Mesendoderm (in vitro differentiated cells): ENCODE results near the gene CARMIL1.

Source experiments
- DNase-seq: peaks from one replicate; pipeline ENCODE4 v3.0.0; 2013
- H2AK5ac ChIP-seq: 2 replicates; pipeline ENCODE4 v1.6.1; 2013; ENCODE audit warnings: low read length, inconsistent platforms
- H2BK120ac ChIP-seq: 2 replicates; pipeline ENCODE4 v1.6.1; 2013; ENCODE audit warnings: low read depth, mild to moderate bottlenecking, low read length, moderate library complexity, mixed read lengths
- H2BK15ac ChIP-seq: replicated peaks from 2 replicates; pipeline ENCODE4 v1.6.1; 2013; ENCODE audit warnings: low read depth, mild to moderate bottlenecking, moderate library complexity
- H2BK5ac ChIP-seq: 2 replicates; pipeline ENCODE4 v1.6.1; 2013; ENCODE audit warnings: low read length, inconsistent platforms
- H3K18ac ChIP-seq: 2 replicates; pipeline ENCODE4 v1.6.1; 2013; ENCODE audit warnings: mild to moderate bottlenecking, low read length, mixed read lengths
- H3K23ac ChIP-seq: one replicate; pipeline ENCODE4 v1.6.1; 2013; ENCODE audit warnings: low read length
- H3K27ac ChIP-seq: 2 replicates; pipeline ENCODE4 v1.5.1; 2013; ENCODE audit warnings: low read depth, mild to moderate bottlenecking, inconsistent platforms, low read length, moderate library complexity
- H3K27me3 ChIP-seq: 2 replicates; pipeline ENCODE4 v1.6.1; 2013; ENCODE audit warnings: low read length, control low read depth, mild to moderate bottlenecking, inconsistent platforms; ENCODE audit not compliant: insufficient read depth, poor library complexity
- H3K36me3 ChIP-seq: 2 replicates; pipeline ENCODE4 v1.6.1; 2013; ENCODE audit warnings: low read length, inconsistent platforms; ENCODE audit not compliant: control insufficient read depth, insufficient read depth
- H3K4ac ChIP-seq: one replicate; pipeline ENCODE4 v1.6.1; 2013; ENCODE audit warnings: low read depth, mild to moderate bottlenecking, low read length, moderate library complexity
- H3K4me1 ChIP-seq: 2 replicates; pipeline ENCODE4 v1.6.1; 2013; ENCODE audit warnings: low read depth, low read length, inconsistent platforms; ENCODE audit not compliant: control insufficient read depth
- H3K4me2 ChIP-seq: 2 replicates; pipeline ENCODE4 v1.6.1; 2013; ENCODE audit warnings: low read length
- H3K4me3 ChIP-seq: 2 replicates; pipeline ENCODE4 v1.5.1; 2013; ENCODE audit warnings: mild to moderate bottlenecking, low read length
- H3K56ac ChIP-seq: one replicate; pipeline ENCODE4 v1.6.1; 2013; ENCODE audit warnings: low read length
- H3K79me1 ChIP-seq: 2 replicates; pipeline ENCODE4 v1.6.1; 2013; ENCODE audit warnings: low read length, inconsistent platforms
- H3K79me2 ChIP-seq: 2 replicates; pipeline ENCODE4 v1.6.1; 2013; ENCODE audit warnings: mild to moderate bottlenecking, low read length; ENCODE audit not compliant: control insufficient read depth, insufficient read depth
- H3K9ac ChIP-seq: 2 replicates; pipeline ENCODE4 v1.6.1; 2013; ENCODE audit warnings: low read length, inconsistent platforms
- H4K5ac ChIP-seq: one replicate; pipeline ENCODE4 v1.6.1; 2013; ENCODE audit warnings: low read length
- H4K8ac ChIP-seq: one replicate; pipeline ENCODE4 v1.6.1; 2013; ENCODE audit warnings: low read depth, mild to moderate bottlenecking, control low read depth, low read length, moderate library complexity
- WGBS: extraction: QIAGEN DNeasy Blood & Tissue Kit; methylation state at CpG from one replicate; pipeline ENCODE4 v1.1.7; 2013; ENCODE audit warnings: low lambda C conversion rate, missing lambda C conversion rate; ENCODE audit not compliant: insufficient coverage; ENCODE audit errors: extremely low coverage; 5-methylcytosine and 5-hydroxymethylcytosine counted together

The CARMIL1 gene

GRCh38 chr6:25344827-25345226 lies 65.7 kb downstream of the CARMIL1 start:
- no peak overlapping the region for H4K8ac ChIP-seq
- H3K27me3 ChIP-seq, result no peaks in the 10 kb centered on the region
- peaks cover 5% of the 10 kb centered on the region for H3K4me1 ChIP-seq
- H3K18ac ChIP-seq, result no peak overlapping the region
- H4K5ac ChIP-seq, result no peak overlapping the region
- H3K56ac ChIP-seq, result no peak overlapping the region
- no peaks in the 10 kb centered on the region for H3K36me3 ChIP-seq
- H3K9ac ChIP-seq, result no peak overlapping the region
- H3K4ac ChIP-seq, result no peak overlapping the region
- DNase-seq, result no peak
- H3K79me2 ChIP-seq, result peaks cover 3% of the 10 kb centered on the region
- no peak overlapping the region for H3K23ac ChIP-seq
- H3K79me1 ChIP-seq, result peaks cover 11% of the 10 kb centered on the region
- H3K4me2 ChIP-seq, result no peak overlapping the region
- H2BK120ac ChIP-seq, result no peak overlapping the region
- H2AK5ac ChIP-seq, result no peak overlapping the region
- no peak overlapping the region for H3K27ac ChIP-seq
- no peak overlapping the region for H3K4me3 ChIP-seq
- H2BK5ac ChIP-seq, result no peak overlapping the region
- WGBS, result no CpG with 5 or more reads among the region's 5 CpGs
- no peak overlapping the region for H2BK15ac ChIP-seq

GRCh38 chr6:25346064-25346463 lies 66.9 kb downstream of the CARMIL1 start:
- H3K9ac ChIP-seq, result no peak overlapping the region
- H4K8ac ChIP-seq, result no peak overlapping the region
- peak; percentile 67 for DNase-seq
- H2AK5ac ChIP-seq, result no peak overlapping the region
- H3K4me1 ChIP-seq, result peaks cover 2% of the 10 kb centered on the region
- no peaks in the 10 kb centered on the region for H3K27me3 ChIP-seq
- WGBS, result no CpG with 5 or more reads among the region's 3 CpGs
- no peak overlapping the region for H4K5ac ChIP-seq
- H3K36me3 ChIP-seq, result no peaks in the 10 kb centered on the region
- H2BK120ac ChIP-seq, result no peak overlapping the region
- H3K4me2 ChIP-seq, result no peak overlapping the region
- H3K4ac ChIP-seq, result no peak overlapping the region
- no peak overlapping the region for H2BK5ac ChIP-seq
- no peak overlapping the region for H3K23ac ChIP-seq
- H3K79me1 ChIP-seq, result peaks cover 11% of the 10 kb centered on the region
- H3K79me2 ChIP-seq, result peaks cover 3% of the 10 kb centered on the region
- H3K56ac ChIP-seq, result no peak overlapping the region
- no peak overlapping the region for H3K4me3 ChIP-seq
- H3K27ac ChIP-seq, result no peak overlapping the region
- H3K18ac ChIP-seq, result no peak overlapping the region
- no peak overlapping the region for H2BK15ac ChIP-seq

GRCh38 chr6:25350573-25350972 lies 71.4 kb downstream of the CARMIL1 start:
- Histone ChIP-seq H3K4ac (no peak overlapping the region), H2BK120ac (no peak overlapping the region), H3K79me1 (peaks cover 3% of the 10 kb centered on the region), H2BK15ac (no peak overlapping the region), H3K18ac (no peak overlapping the region), H3K27ac (no peak overlapping the region), H3K4me1 (peaks cover 2% of the 10 kb centered on the region), H3K4me2 (no peak overlapping the region), H3K36me3 (no peaks in the 10 kb centered on the region), H3K27me3 (no peaks in the 10 kb centered on the region), H2BK5ac (no peak overlapping the region), H3K9ac (no peak overlapping the region), H2AK5ac (no peak overlapping the region), H3K79me2 (no peaks in the 10 kb centered on the region), H4K8ac (no peak overlapping the region), H3K23ac (no peak overlapping the region), H3K56ac (no peak overlapping the region), H3K4me3 (no peak overlapping the region), H4K5ac (no peak overlapping the region)
- no peak for DNase-seq

- Histone ChIP-seq H3K79me1 (peaks cover 3% of the 10 kb centered on the region), H4K8ac (no peak overlapping the region), H2BK15ac (no peak overlapping the region), H3K27me3 (no peaks in the 10 kb centered on the region), H3K27ac (no peak overlapping the region), H2BK5ac (no peak overlapping the region), H3K23ac (no peak overlapping the region), H2BK120ac (no peak overlapping the region), H3K4me3 (no peak overlapping the region), H3K56ac (no peak overlapping the region), H3K9ac (no peak overlapping the region), H3K18ac (no peak overlapping the region), H4K5ac (no peak overlapping the region), H3K79me2 (no peaks in the 10 kb centered on the region), H3K4me1 (no peaks in the 10 kb centered on the region), H3K36me3 (no peaks in the 10 kb centered on the region), H2AK5ac (no peak overlapping the region), H3K4ac (no peak overlapping the region), H3K4me2 (no peak overlapping the region)
- no peak for DNase-seq
- WGBS, result no CpG with 5 or more reads among the region's 6 CpGs
Measured at GRCh38 chr6:25351485-25351884, 72.3 kb downstream of the CARMIL1 start.

GRCh38 chr6:25352285-25352684 lies 73.1 kb downstream of the CARMIL1 start:
- no peak overlapping the region for H2BK15ac ChIP-seq
- no peak for DNase-seq
- H3K18ac ChIP-seq, result no peak overlapping the region
- no peak overlapping the region for H3K4me2 ChIP-seq
- no peak overlapping the region for H3K56ac ChIP-seq
- H3K27ac ChIP-seq, result no peak overlapping the region
- peaks cover 2% of the 10 kb centered on the region for H3K79me2 ChIP-seq
- no peak overlapping the region for H3K23ac ChIP-seq
- H2AK5ac ChIP-seq, result no peak overlapping the region
- peaks cover 3% of the 10 kb centered on the region for H3K79me1 ChIP-seq
- H4K5ac ChIP-seq, result no peak overlapping the region
- no peak overlapping the region for H3K4me3 ChIP-seq
- no peak overlapping the region for H3K4ac ChIP-seq
- no peaks in the 10 kb centered on the region for H3K27me3 ChIP-seq
- no peak overlapping the region for H2BK5ac ChIP-seq
- H3K9ac ChIP-seq, result no peak overlapping the region
- no peak overlapping the region for H2BK120ac ChIP-seq
- no peaks in the 10 kb centered on the region for H3K36me3 ChIP-seq
- H3K4me1 ChIP-seq, result no peaks in the 10 kb centered on the region
- no peak overlapping the region for H4K8ac ChIP-seq
- no CpG with 5 or more reads among the region's 2 CpGs for WGBS

GRCh38 chr6:25354078-25354932 lies 75.1 kb downstream of the CARMIL1 start:
- Histone ChIP-seq H3K4me3 (no peak overlapping the region), H4K5ac (no peak overlapping the region), H3K18ac (no peak overlapping the region), H3K9ac (no peak overlapping the region), H3K27ac (no peak overlapping the region), H3K4me2 (no peak overlapping the region), H2BK120ac (no peak overlapping the region), H3K36me3 (no peaks in the 10 kb centered on the region), H3K79me2 (peaks cover 2% of the 10 kb centered on the region), H3K27me3 (no peaks in the 10 kb centered on the region), H2BK15ac (no peak overlapping the region), H4K8ac (no peak overlapping the region), H2BK5ac (no peak overlapping the region), H3K79me1 (peaks cover 5% of the 10 kb centered on the region), H2AK5ac (no peak overlapping the region), H3K23ac (no peak overlapping the region), H3K4ac (no peak overlapping the region), H3K56ac (no peak overlapping the region), H3K4me1 (peaks cover 1% of the 10 kb centered on the region)
- no peak for DNase-seq
- WGBS, result no CpG with 5 or more reads among the region's 5 CpGs
